Measurements from ENCODE around the gene AICDA. TPM values are rescaled to one million over a fixed set of nuclear protein-coding genes. Genes with fewer than 3 reads are reported as not detected.

AICDA gene
- total RNA-seq, 1 experiment from 2014 or later, result 0.13 TPM

DNA sequence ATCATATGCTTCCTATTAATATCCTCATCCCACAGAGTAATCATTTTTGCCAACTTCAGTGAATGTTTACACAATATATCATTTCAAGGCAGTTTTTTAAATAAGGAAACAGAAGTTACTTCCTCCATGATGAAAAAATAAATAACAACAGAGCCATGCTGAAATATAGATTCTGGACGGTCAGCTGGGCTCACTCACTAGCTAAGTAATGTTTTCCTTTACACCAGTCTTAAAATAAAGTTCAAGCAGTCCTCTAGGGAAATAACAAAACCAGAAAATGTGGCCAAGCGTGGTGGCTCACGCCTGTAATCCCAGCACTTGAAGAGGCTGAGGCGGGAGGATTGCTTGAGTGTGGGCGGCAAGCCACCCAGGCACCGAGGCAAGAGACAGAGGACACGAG is 28.7 kb downstream of the AICDA start (continued):
- TF ChIP-seq, protein P1, sequence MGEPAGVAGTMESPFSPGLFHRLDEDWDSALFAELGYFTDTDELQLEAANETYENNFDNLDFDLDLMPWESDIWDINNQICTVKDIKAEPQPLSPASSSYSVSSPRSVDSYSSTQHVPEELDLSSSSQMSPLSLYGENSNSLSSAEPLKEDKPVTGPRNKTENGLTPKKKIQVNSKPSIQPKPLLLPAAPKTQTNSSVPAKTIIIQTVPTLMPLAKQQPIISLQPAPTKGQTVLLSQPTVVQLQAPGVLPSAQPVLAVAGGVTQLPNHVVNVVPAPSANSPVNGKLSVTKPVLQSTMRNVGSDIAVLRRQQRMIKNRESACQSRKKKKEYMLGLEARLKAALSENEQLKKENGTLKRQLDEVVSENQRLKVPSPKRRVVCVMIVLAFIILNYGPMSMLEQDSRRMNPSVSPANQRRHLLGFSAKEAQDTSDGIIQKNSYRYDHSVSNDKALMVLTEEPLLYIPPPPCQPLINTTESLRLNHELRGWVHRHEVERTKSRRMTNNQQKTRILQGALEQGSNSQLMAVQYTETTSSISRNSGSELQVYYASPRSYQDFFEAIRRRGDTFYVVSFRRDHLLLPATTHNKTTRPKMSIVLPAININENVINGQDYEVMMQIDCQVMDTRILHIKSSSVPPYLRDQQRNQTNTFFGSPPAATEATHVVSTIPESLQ (CRISPR knock-in tag; IDR thresholded peaks at IDR 0.05), result no peak
- TF ChIP-seq, protein P2, sequence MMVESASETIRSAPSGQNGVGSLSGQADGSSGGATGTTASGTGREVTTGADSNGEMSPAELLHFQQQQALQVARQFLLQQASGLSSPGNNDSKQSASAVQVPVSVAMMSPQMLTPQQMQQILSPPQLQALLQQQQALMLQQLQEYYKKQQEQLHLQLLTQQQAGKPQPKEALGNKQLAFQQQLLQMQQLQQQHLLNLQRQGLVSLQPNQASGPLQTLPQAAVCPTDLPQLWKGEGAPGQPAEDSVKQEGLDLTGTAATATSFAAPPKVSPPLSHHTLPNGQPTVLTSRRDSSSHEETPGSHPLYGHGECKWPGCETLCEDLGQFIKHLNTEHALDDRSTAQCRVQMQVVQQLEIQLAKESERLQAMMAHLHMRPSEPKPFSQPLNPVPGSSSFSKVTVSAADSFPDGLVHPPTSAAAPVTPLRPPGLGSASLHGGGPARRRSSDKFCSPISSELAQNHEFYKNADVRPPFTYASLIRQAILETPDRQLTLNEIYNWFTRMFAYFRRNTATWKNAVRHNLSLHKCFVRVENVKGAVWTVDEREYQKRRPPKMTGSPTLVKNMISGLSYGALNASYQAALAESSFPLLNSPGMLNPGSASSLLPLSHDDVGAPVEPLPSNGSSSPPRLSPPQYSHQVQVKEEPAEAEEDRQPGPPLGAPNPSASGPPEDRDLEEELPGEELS (CRISPR knock-in tag; IDR thresholded peaks at IDR 0.05), result no peak
- TF ChIP-seq, protein P3, sequence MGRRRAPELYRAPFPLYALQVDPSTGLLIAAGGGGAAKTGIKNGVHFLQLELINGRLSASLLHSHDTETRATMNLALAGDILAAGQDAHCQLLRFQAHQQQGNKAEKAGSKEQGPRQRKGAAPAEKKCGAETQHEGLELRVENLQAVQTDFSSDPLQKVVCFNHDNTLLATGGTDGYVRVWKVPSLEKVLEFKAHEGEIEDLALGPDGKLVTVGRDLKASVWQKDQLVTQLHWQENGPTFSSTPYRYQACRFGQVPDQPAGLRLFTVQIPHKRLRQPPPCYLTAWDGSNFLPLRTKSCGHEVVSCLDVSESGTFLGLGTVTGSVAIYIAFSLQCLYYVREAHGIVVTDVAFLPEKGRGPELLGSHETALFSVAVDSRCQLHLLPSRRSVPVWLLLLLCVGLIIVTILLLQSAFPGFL (CRISPR knock-in tag; IDR thresholded peaks at IDR 0.05; ENCODE audit: borderline replicate concordance), result no peak
- TF ChIP-seq MYBL2 (CRISPR knock-in tag; IDR thresholded peaks at IDR 0.05) (no peak), ZNF121 (CRISPR knock-in tag; IDR thresholded peaks at IDR 0.05) (no peak), GABPB1 (CRISPR knock-in tag; IDR thresholded peaks at IDR 0.05) (no peak)
- TF ChIP-seq, protein P4, sequence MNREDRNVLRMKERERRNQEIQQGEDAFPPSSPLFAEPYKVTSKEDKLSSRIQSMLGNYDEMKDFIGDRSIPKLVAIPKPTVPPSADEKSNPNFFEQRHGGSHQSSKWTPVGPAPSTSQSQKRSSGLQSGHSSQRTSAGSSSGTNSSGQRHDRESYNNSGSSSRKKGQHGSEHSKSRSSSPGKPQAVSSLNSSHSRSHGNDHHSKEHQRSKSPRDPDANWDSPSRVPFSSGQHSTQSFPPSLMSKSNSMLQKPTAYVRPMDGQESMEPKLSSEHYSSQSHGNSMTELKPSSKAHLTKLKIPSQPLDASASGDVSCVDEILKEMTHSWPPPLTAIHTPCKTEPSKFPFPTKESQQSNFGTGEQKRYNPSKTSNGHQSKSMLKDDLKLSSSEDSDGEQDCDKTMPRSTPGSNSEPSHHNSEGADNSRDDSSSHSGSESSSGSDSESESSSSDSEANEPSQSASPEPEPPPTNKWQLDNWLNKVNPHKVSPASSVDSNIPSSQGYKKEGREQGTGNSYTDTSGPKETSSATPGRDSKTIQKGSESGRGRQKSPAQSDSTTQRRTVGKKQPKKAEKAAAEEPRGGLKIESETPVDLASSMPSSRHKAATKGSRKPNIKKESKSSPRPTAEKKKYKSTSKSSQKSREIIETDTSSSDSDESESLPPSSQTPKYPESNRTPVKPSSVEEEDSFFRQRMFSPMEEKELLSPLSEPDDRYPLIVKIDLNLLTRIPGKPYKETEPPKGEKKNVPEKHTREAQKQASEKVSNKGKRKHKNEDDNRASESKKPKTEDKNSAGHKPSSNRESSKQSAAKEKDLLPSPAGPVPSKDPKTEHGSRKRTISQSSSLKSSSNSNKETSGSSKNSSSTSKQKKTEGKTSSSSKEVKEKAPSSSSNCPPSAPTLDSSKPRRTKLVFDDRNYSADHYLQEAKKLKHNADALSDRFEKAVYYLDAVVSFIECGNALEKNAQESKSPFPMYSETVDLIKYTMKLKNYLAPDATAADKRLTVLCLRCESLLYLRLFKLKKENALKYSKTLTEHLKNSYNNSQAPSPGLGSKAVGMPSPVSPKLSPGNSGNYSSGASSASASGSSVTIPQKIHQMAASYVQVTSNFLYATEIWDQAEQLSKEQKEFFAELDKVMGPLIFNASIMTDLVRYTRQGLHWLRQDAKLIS (CRISPR knock-in tag; IDR thresholded peaks at IDR 0.05; ENCODE audit: borderline replicate concordance), result no peak
- TF ChIP-seq, protein P5, sequence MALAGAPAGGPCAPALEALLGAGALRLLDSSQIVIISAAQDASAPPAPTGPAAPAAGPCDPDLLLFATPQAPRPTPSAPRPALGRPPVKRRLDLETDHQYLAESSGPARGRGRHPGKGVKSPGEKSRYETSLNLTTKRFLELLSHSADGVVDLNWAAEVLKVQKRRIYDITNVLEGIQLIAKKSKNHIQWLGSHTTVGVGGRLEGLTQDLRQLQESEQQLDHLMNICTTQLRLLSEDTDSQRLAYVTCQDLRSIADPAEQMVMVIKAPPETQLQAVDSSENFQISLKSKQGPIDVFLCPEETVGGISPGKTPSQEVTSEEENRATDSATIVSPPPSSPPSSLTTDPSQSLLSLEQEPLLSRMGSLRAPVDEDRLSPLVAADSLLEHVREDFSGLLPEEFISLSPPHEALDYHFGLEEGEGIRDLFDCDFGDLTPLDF (CRISPR knock-in tag; IDR thresholded peaks at IDR 0.05), result no peak
- TF ChIP-seq, protein P6, sequence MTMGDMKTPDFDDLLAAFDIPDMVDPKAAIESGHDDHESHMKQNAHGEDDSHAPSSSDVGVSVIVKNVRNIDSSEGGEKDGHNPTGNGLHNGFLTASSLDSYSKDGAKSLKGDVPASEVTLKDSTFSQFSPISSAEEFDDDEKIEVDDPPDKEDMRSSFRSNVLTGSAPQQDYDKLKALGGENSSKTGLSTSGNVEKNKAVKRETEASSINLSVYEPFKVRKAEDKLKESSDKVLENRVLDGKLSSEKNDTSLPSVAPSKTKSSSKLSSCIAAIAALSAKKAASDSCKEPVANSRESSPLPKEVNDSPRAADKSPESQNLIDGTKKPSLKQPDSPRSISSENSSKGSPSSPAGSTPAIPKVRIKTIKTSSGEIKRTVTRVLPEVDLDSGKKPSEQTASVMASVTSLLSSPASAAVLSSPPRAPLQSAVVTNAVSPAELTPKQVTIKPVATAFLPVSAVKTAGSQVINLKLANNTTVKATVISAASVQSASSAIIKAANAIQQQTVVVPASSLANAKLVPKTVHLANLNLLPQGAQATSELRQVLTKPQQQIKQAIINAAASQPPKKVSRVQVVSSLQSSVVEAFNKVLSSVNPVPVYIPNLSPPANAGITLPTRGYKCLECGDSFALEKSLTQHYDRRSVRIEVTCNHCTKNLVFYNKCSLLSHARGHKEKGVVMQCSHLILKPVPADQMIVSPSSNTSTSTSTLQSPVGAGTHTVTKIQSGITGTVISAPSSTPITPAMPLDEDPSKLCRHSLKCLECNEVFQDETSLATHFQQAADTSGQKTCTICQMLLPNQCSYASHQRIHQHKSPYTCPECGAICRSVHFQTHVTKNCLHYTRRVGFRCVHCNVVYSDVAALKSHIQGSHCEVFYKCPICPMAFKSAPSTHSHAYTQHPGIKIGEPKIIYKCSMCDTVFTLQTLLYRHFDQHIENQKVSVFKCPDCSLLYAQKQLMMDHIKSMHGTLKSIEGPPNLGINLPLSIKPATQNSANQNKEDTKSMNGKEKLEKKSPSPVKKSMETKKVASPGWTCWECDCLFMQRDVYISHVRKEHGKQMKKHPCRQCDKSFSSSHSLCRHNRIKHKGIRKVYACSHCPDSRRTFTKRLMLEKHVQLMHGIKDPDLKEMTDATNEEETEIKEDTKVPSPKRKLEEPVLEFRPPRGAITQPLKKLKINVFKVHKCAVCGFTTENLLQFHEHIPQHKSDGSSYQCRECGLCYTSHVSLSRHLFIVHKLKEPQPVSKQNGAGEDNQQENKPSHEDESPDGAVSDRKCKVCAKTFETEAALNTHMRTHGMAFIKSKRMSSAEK (CRISPR knock-in tag; IDR thresholded peaks at IDR 0.05; ENCODE audit: borderline replicate concordance), result no peak

DNA sequence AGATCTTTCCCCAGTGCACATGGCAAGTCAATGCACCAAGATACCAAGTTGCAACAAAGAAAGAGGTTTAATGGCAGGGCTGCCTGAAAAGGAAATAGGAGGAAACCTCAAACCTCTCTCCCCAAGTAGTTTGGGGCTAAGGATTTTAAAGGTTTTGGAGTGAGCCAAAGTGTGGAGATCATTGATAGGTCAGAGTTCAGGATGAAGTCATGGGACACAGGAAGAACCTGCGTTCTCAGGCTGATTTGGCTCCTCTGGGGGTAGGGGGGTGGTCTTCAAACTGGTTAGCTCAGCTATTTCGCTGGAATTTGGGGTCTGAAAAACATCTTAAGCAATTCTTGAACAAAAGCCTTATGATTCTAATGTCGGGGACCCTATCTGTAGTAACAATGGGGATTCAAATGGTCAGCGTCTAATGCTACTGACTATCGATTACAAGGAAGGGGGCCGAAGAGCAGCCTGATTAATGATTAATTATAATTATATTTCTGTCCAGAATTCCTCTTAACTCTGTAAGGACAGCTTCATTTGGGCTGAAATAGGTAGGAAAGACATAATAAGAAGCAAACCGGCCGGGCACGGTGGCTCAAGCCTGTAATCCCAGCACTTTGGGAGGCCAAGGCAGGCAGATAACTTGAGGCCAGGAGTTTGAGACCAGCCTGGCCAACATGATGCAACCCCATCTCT is 31.4 kb downstream of the AICDA start:
- Mint-ChIP-seq H3K9me3 (no peaks in the 10 kb centered on the region), H3K36me3 (no peaks in the 10 kb centered on the region), H3K27me3 (ENCODE audit: low read depth) (no peaks in the 10 kb centered on the region), H3K4me3 (no peak overlapping the region), H3K27ac (no peak overlapping the region), H3K4me1 (no peaks in the 10 kb centered on the region)
- no peak for ATAC-seq
- ChIA-PET CTCF (interaction anchor here (0.7 kb wide), 1 partner anchor 310 kb away, joined by 3 read pairs; no protein-coding TSS in a partner anchor), POLR2A (no interaction called here)
- DNase-seq (ENCODE audit: low spot score), result no peak
- no peak for TF ChIP-seq NR3C1 (CRISPR knock-in tag; conservative IDR thresholded peaks at IDR 0.05; ENCODE audit: low read depth)
- TF ChIP-seq, protein P7, sequence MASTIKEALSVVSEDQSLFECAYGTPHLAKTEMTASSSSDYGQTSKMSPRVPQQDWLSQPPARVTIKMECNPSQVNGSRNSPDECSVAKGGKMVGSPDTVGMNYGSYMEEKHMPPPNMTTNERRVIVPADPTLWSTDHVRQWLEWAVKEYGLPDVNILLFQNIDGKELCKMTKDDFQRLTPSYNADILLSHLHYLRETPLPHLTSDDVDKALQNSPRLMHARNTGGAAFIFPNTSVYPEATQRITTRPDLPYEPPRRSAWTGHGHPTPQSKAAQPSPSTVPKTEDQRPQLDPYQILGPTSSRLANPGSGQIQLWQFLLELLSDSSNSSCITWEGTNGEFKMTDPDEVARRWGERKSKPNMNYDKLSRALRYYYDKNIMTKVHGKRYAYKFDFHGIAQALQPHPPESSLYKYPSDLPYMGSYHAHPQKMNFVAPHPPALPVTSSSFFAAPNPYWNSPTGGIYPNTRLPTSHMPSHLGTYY (CRISPR knock-in tag; IDR thresholded peaks at IDR 0.05), result no peak
- TF ChIP-seq KAT7 (CRISPR knock-in tag; IDR thresholded peaks at IDR 0.05; ENCODE audit: borderline replicate concordance), result no peak
- TF ChIP-seq FOXK1 (CRISPR knock-in tag; IDR thresholded peaks at IDR 0.05), result no peak
- TF ChIP-seq, protein P8, sequence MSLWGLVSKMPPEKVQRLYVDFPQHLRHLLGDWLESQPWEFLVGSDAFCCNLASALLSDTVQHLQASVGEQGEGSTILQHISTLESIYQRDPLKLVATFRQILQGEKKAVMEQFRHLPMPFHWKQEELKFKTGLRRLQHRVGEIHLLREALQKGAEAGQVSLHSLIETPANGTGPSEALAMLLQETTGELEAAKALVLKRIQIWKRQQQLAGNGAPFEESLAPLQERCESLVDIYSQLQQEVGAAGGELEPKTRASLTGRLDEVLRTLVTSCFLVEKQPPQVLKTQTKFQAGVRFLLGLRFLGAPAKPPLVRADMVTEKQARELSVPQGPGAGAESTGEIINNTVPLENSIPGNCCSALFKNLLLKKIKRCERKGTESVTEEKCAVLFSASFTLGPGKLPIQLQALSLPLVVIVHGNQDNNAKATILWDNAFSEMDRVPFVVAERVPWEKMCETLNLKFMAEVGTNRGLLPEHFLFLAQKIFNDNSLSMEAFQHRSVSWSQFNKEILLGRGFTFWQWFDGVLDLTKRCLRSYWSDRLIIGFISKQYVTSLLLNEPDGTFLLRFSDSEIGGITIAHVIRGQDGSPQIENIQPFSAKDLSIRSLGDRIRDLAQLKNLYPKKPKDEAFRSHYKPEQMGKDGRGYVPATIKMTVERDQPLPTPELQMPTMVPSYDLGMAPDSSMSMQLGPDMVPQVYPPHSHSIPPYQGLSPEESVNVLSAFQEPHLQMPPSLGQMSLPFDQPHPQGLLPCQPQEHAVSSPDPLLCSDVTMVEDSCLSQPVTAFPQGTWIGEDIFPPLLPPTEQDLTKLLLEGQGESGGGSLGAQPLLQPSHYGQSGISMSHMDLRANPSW (CRISPR knock-in tag; conservative IDR thresholded peaks at IDR 0.05; ENCODE audit: low read depth), result no peak
- no peak for TF ChIP-seq ZNF219 (CRISPR knock-in tag; IDR thresholded peaks at IDR 0.05; ENCODE audit: borderline replicate concordance)
- TF ChIP-seq ZNF416 (CRISPR knock-in tag; IDR thresholded peaks at IDR 0.05), result no peak

Data from WTC11 (cell line).